Liver (tissue), 9 donors: ENCODE measurements around the gene MICAL2. TPM values are rescaled to one million over a fixed set of nuclear protein-coding genes. Genes with fewer than 3 reads are reported as not detected.

Experiments used
- DNase-seq: peaks from one replicate; pipeline ENCODE4 v3.0.0-alpha.2; 2017; ENCODE audit warnings: low spot score
- H3K27ac ChIP-seq, 2 donors: one replicate each; pipeline ENCODE4 v1.7.0; 2013; ENCODE audit warnings: inconsistent platforms in 2 of 2, low read length in 2 of 2, control low read depth in 1 of 2, low read depth in 1 of 2, mild to moderate bottlenecking in 1 of 2
- H3K27me3 ChIP-seq, 4 donors: one replicate each; pipeline versions ENCODE4 v1.6.1 to v1.7.0; 2013; ENCODE audit warnings: low read length in 3 of 4, inconsistent platforms in 1 of 4, mild to moderate bottlenecking in 1 of 4, moderate library complexity in 1 of 4; ENCODE audit not compliant: control insufficient read depth in 4 of 4, insufficient read depth in 4 of 4
- H3K36me3 ChIP-seq, 4 donors: one replicate each; pipeline versions ENCODE4 v1.6.1 to v1.7.0; 2013; ENCODE audit warnings: low read length in 3 of 4, mild to moderate bottlenecking in 3 of 4, low read depth in 1 of 4, moderate library complexity in 1 of 4; ENCODE audit not compliant: control insufficient read depth in 4 of 4, insufficient read depth in 3 of 4
- H3K4me1 ChIP-seq, 4 donors: one replicate each; pipeline versions ENCODE4 v1.6.1 to v1.7.0; 2013; ENCODE audit warnings: low read length in 3 of 4, mild to moderate bottlenecking in 3 of 4, moderate library complexity in 1 of 4; ENCODE audit not compliant: control insufficient read depth in 4 of 4, insufficient read depth in 4 of 4
- H3K4me3 ChIP-seq, 3 donors: one replicate each; pipeline versions ENCODE4 v1.6.1 to v1.7.0; 2013; ENCODE audit warnings: low read length in 3 of 3, control low read depth in 1 of 3, low read depth in 1 of 3, mild to moderate bottlenecking in 1 of 3
- H3K9ac ChIP-seq, 2 donors: one replicate each; pipeline ENCODE4 v1.7.0; 2013; ENCODE audit warnings: low read length in 2 of 2, mild to moderate bottlenecking in 2 of 2, moderate library complexity in 2 of 2, control low read depth in 1 of 2, low read depth in 1 of 2
- H3K9me3 ChIP-seq, 4 donors: one replicate each; pipeline versions ENCODE4 v1.6.1 to v1.7.0; 2013; ENCODE audit warnings: low read length in 3 of 4; ENCODE audit not compliant: control insufficient read depth in 4 of 4
- ATF3 ChIP-seq: IDR thresholded peaks from 2 replicates; pipeline ENCODE4 v1.6.1; 2016; ENCODE audit warnings: antibody characterized with exemption
- EGR1 ChIP-seq, 2 donors: IDR thresholded peaks; 2 replicates each; pipeline ENCODE4 v1.6.1; 2016 to 2018; ENCODE audit warnings: antibody characterized with exemption in 2 of 2, low read depth in 2 of 2
- FOXA1 ChIP-seq: IDR thresholded peaks from 2 replicates; pipeline ENCODE4 v1.6.1; 2016; ENCODE audit warnings: antibody characterized with exemption
- FOXA2 ChIP-seq: IDR thresholded peaks from 2 replicates; pipeline ENCODE4 v1.6.1; 2016; ENCODE audit warnings: antibody characterized with exemption
- GABPA ChIP-seq, 2 donors: IDR thresholded peaks in 1 of 2; conservative IDR thresholded peaks in 1 of 2; 2 replicates each; pipeline ENCODE4 v1.6.1; 2016; ENCODE audit warnings: antibody characterized with exemption in 2 of 2, mild to moderate bottlenecking in 1 of 2, moderate library complexity in 1 of 2
- HNF4A ChIP-seq, 2 donors: conservative IDR thresholded peaks; 2 replicates each; pipeline ENCODE4 v1.6.1; 2016; ENCODE audit warnings: antibody characterized with exemption in 2 of 2, mild to moderate bottlenecking in 2 of 2
- HNF4G ChIP-seq: IDR thresholded peaks from 2 replicates; pipeline ENCODE4 v1.6.1; 2016; ENCODE audit warnings: antibody characterized with exemption
- NR2F2 ChIP-seq: IDR thresholded peaks from 2 replicates; pipeline ENCODE4 v1.6.1; 2016; ENCODE audit warnings: antibody characterized with exemption
- RAD21 ChIP-seq, 2 donors: IDR thresholded peaks; 2 replicates each; pipeline ENCODE4 v1.6.1; 2016; ENCODE audit warnings: antibody characterized with exemption in 2 of 2, mild to moderate bottlenecking in 2 of 2
- REST ChIP-seq: IDR thresholded peaks from 2 replicates; pipeline ENCODE4 v1.6.1; 2016; ENCODE audit warnings: antibody characterized with exemption, mild to moderate bottlenecking
- RXRA ChIP-seq, 2 donors: IDR thresholded peaks; 2 replicates each; pipeline ENCODE4 v1.6.1; 2017 to 2018; ENCODE audit warnings: antibody characterized with exemption in 2 of 2, mild to moderate bottlenecking in 1 of 2
- TAF1 ChIP-seq: conservative IDR thresholded peaks from 2 replicates; pipeline ENCODE4 v1.6.1; 2016; ENCODE audit warnings: antibody characterized with exemption, mild to moderate bottlenecking
- YY1 ChIP-seq: IDR thresholded peaks from 2 replicates; pipeline ENCODE4 v1.6.1; 2016; ENCODE audit warnings: antibody characterized with exemption, mild to moderate bottlenecking
- WGBS: extraction: QIAGEN DNeasy Blood & Tissue Kit; methylation state at CpG from one replicate; pipeline ENCODE4 v1.1.7; 2013; 5-methylcytosine and 5-hydroxymethylcytosine counted together
- polyA plus RNA-seq, 2 donors: library from polyadenylated mRNA; stranded (reverse) in 1 of 2; unstranded in 1 of 2; fragments of 200-250 nt in 1 of 2; fragments of >200 nt in 1 of 2; fragmentation: Nextera tagmentation in 1 of 2; extraction: Ambion mirVana in 1 of 2; gene quantifications; one replicate each; pipeline versions ENCODE4 v1.2.1 to v1.2.3, GENCODE V29; 2013 to 2015
- total RNA-seq, 2 donors: library from RNA; depleted of rRNA; stranded (reverse); fragments of >200 nt; gene quantifications; one replicate each; pipeline ENCODE4 v1.2.3, GENCODE V29; 2014
- TF ChIP-seq, protein P1 (sequence below): IDR thresholded peaks from 2 replicates; pipeline ENCODE4 v1.6.1; 2016; ENCODE audit warnings: antibody characterized with exemption
- TF ChIP-seq, protein P2 (sequence below): fragments of 150-350 bp; IDR thresholded peaks from 2 replicates; pipeline ENCODE4 v1.5.1; 2017; ENCODE audit warnings: improper control_type of control experiment, low read depth, low read length; ENCODE audit not compliant: missing input control
- donor health status: healthy.
- donor health status: healthy.
- donor health status: healthy.
- donor health status: healthy.
- donor health status: healthy.

Gene MICAL2
- total and polyA plus RNA-seq, 4 donors: 17.5 to 113 (median 42.9) TPM

DNA sequence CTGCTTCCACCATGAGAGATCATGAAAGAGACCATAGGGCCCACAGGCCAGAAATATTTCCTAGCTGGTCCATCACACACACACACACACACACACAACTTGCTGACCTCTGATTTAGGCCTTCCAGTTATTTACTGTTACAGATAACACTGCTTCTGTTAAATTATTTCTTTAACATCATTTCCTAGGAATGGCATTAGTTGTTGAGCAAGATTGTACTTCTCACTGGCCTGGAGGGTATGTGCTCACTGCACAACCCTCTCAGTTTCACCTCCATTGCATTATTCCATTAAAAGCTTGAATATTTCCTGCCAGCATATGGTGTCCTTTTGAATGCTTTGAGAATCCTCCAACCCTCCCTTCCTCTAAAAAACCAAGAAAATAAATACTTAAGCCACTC, 104.4 kb downstream of the MICAL2 start:
- Histone ChIP-seq H3K4me3 (no peak overlapping the region), H3K27ac (no peak overlapping the region), H3K27me3 (no peaks in the 10 kb centered on the region), H3K4me1 (peaks cover 0 to 19% (median 14%) of the 10 kb centered on the region in 4 donors), H3K36me3 (peaks cover 0 to 19% (median 14%) of the 10 kb centered on the region in 4 donors), H3K9me3 (no peaks in the 10 kb centered on the region), H3K9ac (no peak overlapping the region)
- TF ChIP-seq YY1 (no peak), ATF3 (no peak), HNF4A (conservative IDR thresholded peaks at IDR 0.05) (no peak), TAF1 (no peak), NR2F2 (no peak), REST (no peak), HNF4G (no peak), RXRA (IDR thresholded peaks at IDR 0.05) (no peak), GABPA (IDR thresholded peaks at IDR 0.05 in 1 of 2, conservative IDR thresholded peaks at IDR 0.05 in 1 of 2) (no peak), RAD21 (IDR thresholded peaks at IDR 0.05) (no peak), FOXA1 (no peak), FOXA2 (no peak), EGR1 (IDR thresholded peaks at IDR 0.05; ENCODE audit: low read depth in 2 of 2) (no peak)
- TF ChIP-seq, protein P1, sequence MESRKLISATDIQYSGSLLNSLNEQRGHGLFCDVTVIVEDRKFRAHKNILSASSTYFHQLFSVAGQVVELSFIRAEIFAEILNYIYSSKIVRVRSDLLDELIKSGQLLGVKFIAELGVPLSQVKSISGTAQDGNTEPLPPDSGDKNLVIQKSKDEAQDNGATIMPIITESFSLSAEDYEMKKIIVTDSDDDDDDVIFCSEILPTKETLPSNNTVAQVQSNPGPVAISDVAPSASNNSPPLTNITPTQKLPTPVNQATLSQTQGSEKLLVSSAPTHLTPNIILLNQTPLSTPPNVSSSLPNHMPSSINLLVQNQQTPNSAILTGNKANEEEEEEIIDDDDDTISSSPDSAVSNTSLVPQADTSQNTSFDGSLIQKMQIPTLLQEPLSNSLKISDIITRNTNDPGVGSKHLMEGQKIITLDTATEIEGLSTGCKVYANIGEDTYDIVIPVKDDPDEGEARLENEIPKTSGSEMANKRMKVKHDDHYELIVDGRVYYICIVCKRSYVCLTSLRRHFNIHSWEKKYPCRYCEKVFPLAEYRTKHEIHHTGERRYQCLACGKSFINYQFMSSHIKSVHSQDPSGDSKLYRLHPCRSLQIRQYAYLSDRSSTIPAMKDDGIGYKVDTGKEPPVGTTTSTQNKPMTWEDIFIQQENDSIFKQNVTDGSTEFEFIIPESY: no peak
- TF ChIP-seq, protein P2, sequence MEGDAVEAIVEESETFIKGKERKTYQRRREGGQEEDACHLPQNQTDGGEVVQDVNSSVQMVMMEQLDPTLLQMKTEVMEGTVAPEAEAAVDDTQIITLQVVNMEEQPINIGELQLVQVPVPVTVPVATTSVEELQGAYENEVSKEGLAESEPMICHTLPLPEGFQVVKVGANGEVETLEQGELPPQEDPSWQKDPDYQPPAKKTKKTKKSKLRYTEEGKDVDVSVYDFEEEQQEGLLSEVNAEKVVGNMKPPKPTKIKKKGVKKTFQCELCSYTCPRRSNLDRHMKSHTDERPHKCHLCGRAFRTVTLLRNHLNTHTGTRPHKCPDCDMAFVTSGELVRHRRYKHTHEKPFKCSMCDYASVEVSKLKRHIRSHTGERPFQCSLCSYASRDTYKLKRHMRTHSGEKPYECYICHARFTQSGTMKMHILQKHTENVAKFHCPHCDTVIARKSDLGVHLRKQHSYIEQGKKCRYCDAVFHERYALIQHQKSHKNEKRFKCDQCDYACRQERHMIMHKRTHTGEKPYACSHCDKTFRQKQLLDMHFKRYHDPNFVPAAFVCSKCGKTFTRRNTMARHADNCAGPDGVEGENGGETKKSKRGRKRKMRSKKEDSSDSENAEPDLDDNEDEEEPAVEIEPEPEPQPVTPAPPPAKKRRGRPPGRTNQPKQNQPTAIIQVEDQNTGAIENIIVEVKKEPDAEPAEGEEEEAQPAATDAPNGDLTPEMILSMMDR: no peak
- no peak for DNase-seq

DNA sequence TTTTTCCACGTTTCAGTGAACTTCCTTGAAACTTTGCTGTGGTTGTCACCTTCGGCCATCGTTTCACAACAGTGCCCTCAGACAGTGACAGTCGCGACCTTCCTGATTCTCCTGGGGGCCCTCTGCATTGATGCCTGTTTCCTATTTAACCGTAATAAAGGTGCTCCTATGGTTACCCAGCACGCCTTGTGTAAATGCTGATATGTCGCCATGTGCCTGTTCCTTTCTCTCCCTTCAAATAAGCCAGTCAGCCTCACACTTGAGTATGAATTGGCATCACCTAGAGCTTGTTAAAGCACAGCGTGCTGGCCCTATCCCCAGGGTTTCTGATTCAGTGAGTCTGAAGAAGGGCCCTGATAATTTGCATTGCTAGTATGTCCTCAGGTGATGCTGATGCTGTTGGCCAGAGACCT, 104.8 kb downstream of the MICAL2 start:
- Histone ChIP-seq H3K27ac (no peak overlapping the region), H3K36me3 (peaks cover 0 to 18% (median 14%) of the 10 kb centered on the region in 4 donors), H3K4me1 (peaks cover 1 to 24% (median 18%) of the 10 kb centered on the region in 4 donors), H3K9me3 (no peaks in the 10 kb centered on the region), H3K4me3 (no peak overlapping the region), H3K27me3 (no peaks in the 10 kb centered on the region), H3K9ac (no peak overlapping the region)
- TF ChIP-seq YY1 (no peak), FOXA1 (no peak), RXRA (IDR thresholded peaks at IDR 0.05) (no peak), FOXA2 (no peak)
- no peak for DNase-seq
- WGBS: 72% methylated on average over 9 of the region's 9 CpGs
